ENCODE data around the gene MAP3K7. TPM values are rescaled to one million over a fixed set of nuclear protein-coding genes. Genes with fewer than 3 reads are reported as not detected.
A peak's percentile ranks its signal among the peaks of the same experiment; 100 is the strongest.

The MAP3K7 gene
- total RNA-seq, 2 donors from 2014 or later, result 40.1 to 50.9 TPM

DNA sequence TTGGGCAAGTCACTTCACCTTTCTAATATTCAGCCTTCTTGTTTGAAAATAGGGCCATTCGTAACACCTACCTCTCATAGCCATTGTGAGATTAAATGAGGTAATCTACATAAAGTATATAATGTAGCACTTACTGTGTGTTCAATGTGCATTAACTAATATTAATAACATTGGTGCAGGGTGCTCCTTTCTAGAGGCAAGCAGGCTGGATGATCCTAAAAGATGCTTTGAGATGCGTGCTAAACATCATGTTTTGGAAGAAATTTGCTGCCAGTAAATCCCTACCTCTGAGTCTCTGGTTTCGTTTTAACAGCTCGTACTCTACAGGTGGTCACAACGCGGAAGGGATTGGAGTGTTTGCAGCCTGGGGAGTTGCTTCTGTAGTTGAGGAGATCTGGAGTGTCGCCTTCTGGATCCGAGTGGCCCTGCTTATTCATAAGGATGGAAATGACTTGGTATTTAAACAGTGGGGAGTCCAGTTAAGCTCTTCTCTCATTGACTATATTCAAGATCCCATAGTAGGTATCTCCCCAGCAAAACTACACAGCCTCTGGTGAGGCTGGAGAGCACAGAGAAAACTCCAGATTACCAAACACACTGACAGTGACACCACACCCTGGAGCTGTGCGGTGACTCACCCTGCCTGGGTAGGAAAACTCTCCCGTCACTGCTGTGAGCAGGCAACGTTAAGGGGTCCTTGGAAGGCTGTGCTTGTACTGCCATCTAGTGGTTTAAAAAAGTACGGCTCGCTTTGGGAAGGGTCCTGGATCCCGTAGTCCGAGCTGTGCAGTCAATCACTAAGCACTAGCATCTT lies 107.9 kb downstream of the MAP3K7 start:
- TF ChIP-seq, protein P1, sequence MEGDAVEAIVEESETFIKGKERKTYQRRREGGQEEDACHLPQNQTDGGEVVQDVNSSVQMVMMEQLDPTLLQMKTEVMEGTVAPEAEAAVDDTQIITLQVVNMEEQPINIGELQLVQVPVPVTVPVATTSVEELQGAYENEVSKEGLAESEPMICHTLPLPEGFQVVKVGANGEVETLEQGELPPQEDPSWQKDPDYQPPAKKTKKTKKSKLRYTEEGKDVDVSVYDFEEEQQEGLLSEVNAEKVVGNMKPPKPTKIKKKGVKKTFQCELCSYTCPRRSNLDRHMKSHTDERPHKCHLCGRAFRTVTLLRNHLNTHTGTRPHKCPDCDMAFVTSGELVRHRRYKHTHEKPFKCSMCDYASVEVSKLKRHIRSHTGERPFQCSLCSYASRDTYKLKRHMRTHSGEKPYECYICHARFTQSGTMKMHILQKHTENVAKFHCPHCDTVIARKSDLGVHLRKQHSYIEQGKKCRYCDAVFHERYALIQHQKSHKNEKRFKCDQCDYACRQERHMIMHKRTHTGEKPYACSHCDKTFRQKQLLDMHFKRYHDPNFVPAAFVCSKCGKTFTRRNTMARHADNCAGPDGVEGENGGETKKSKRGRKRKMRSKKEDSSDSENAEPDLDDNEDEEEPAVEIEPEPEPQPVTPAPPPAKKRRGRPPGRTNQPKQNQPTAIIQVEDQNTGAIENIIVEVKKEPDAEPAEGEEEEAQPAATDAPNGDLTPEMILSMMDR (conservative IDR thresholded peaks at IDR 0.05), result peak; percentile 93
- peaks cover 3% of the 10 kb centered on the region for H3K4me1 ChIP-seq (ENCODE audit: control insufficient read depth, insufficient read depth, low read length)
- WGBS, 2 experiments (ENCODE audit: insufficient coverage in 1 of 2, insufficient read length in 1 of 2), result 31 to 40% methylated on average over 9 to 13 of the region's 15 CpGs
- Mint-ChIP-seq H3K4me3 (no peak overlapping the region), H3K27ac (peak overlapping the region; percentile 59), H3K9me3 (no peaks in the 10 kb centered on the region), H3K27me3 (ENCODE audit: insufficient read depth) (peaks cover 9% of the 10 kb centered on the region), H3K4me1 (peaks cover 16% of the 10 kb centered on the region), H3K36me3 (ENCODE audit: low read depth) (no peaks in the 10 kb centered on the region)
- DNase-seq, result peak; percentile 95
- no peak overlapping the region for H3K9ac ChIP-seq (ENCODE audit: extremely low read depth, low read length, poor library complexity, severe bottlenecking)
- no peaks in the 10 kb centered on the region for H3K27me3 ChIP-seq (ENCODE audit: control insufficient read depth, insufficient read depth, low read length, poor library complexity, severe bottlenecking)
- H3K4me3 ChIP-seq (ENCODE audit: low read length), result no peak overlapping the region
- no peaks in the 10 kb centered on the region for H3K9me3 ChIP-seq (ENCODE audit: control insufficient read depth, low read length)
- no peak overlapping the region for H3K27ac ChIP-seq (ENCODE audit: low read depth, low read length)
- no peaks in the 10 kb centered on the region for H3K36me3 ChIP-seq (ENCODE audit: control insufficient read depth, insufficient read depth, low read length)

DNA sequence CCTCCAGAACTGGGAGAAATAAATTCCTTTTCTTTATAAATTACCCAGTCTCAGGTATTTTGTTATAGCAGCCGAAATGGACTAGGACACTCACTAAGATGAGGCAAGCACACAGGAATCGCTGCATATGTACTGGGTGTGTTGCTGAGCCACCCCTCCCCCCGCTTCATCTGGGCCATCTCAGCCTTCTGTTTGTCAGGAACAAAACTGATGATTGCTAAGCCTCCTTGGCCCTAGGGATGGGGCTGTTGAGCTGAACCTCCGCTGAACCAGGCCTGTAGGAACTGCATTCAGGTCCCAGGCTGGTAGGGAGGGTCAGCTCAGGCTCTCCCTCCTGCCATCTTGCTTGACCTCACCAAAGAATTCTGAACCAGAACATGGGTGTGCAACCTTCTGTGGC lies 108.6 kb downstream of the MAP3K7 start:
- DNase-seq, result peak; percentile 84
- TF ChIP-seq, protein P1 (conservative IDR thresholded peaks at IDR 0.05), result peak; percentile 62
- H3K27ac ChIP-seq (ENCODE audit: low read depth, low read length), result no peak overlapping the region
- Mint-ChIP-seq H3K27ac (no peak overlapping the region), H3K9me3 (no peaks in the 10 kb centered on the region), H3K27me3 (ENCODE audit: insufficient read depth) (peaks cover 4% of the 10 kb centered on the region), H3K4me3 (no peak overlapping the region), H3K4me1 (peaks cover 16% of the 10 kb centered on the region), H3K36me3 (ENCODE audit: low read depth) (no peaks in the 10 kb centered on the region)
- H3K4me3 ChIP-seq (ENCODE audit: low read length), result no peak overlapping the region
- 81 to 91% methylated on average over 4 of the region's 4 CpGs for WGBS, 2 experiments (ENCODE audit: insufficient coverage in 1 of 2, insufficient read length in 1 of 2)
- no peak overlapping the region for H3K9ac ChIP-seq (ENCODE audit: extremely low read depth, low read length, poor library complexity, severe bottlenecking)
- peaks cover 3% of the 10 kb centered on the region for H3K4me1 ChIP-seq (ENCODE audit: control insufficient read depth, insufficient read depth, low read length)
- H3K27me3 ChIP-seq (ENCODE audit: control insufficient read depth, insufficient read depth, low read length, poor library complexity, severe bottlenecking), result no peaks in the 10 kb centered on the region
- no peaks in the 10 kb centered on the region for H3K36me3 ChIP-seq (ENCODE audit: control insufficient read depth, insufficient read depth, low read length)
- no peaks in the 10 kb centered on the region for H3K9me3 ChIP-seq (ENCODE audit: control insufficient read depth, low read length)

DNA sequence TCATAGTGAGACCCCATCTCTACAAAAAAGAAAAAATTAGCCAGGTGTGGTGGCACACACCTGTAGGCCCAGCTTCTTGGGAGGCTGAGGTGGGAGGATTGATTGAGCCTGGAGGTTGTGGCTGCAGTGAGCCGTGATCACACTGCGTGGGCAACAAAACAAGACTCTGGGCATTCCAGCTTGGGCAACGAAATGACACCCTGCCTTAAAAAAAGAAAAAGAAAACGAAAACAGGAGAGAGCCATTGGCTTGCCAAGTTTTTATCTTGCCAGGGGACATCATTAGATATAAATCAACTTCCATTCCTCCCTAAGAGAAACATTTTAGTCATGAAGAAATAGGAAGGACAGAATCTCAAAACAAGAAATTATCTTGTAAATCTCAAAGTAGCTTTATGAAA lies 109.5 kb downstream of the MAP3K7 start:
- H3K4me3 Mint-ChIP-seq, result no peak overlapping the region
- DNase-seq, result no peak
- H3K27me3 Mint-ChIP-seq (ENCODE audit: insufficient read depth), result peaks cover 4% of the 10 kb centered on the region
- peaks cover 16% of the 10 kb centered on the region for H3K4me1 Mint-ChIP-seq
- Histone ChIP-seq H3K4me3 (ENCODE audit: low read length) (no peak overlapping the region), H3K9me3 (ENCODE audit: control insufficient read depth, low read length) (no peaks in the 10 kb centered on the region), H3K27me3 (ENCODE audit: control insufficient read depth, insufficient read depth, low read length, poor library complexity, severe bottlenecking) (no peaks in the 10 kb centered on the region), H3K36me3 (ENCODE audit: control insufficient read depth, insufficient read depth, low read length) (no peaks in the 10 kb centered on the region), H3K4me1 (ENCODE audit: control insufficient read depth, insufficient read depth, low read length) (peaks cover 3% of the 10 kb centered on the region), H3K9ac (ENCODE audit: extremely low read depth, low read length, poor library complexity, severe bottlenecking) (no peak overlapping the region), H3K27ac (ENCODE audit: low read depth, low read length) (no peak overlapping the region)
- TF ChIP-seq, protein P1 (conservative IDR thresholded peaks at IDR 0.05), result no peak
- H3K27ac Mint-ChIP-seq, result no peak overlapping the region
- no peaks in the 10 kb centered on the region for H3K36me3 Mint-ChIP-seq (ENCODE audit: low read depth)
- H3K9me3 Mint-ChIP-seq, result no peaks in the 10 kb centered on the region
- 92 to 100% methylated on average over 2 to 4 of the region's 4 CpGs for WGBS, 2 experiments (ENCODE audit: insufficient coverage in 1 of 2, insufficient read length in 1 of 2)

Data from endodermal cell (in vitro differentiated cells).